ENCODE data around the gene SEMA5A.

SEMA5A gene

DNA sequence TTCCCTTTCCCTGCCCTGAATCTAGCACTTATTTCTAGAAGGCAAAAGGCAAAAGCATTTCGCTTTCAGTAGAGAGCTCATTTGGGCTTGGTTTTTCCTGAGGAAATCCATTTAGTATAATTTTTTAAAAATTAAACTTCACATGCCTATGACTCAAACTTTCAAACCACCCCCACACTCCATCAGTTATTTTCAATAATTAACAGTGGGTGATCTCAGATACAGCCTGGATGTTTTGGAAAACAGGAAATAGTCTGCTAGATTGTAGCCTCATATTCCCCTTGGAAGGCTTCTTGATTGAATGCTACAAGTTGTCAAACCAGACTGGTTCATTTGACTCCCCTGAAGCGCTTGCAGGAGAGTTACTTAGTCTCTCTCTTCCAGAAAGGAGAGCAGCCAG lies 40.6 kb downstream of the SEMA5A start:
- Mint-ChIP-seq H3K4me1 (ENCODE audit: low read depth) (no peaks in the 10 kb centered on the region), H3K36me3 (ENCODE audit: low read depth) (no peaks in the 10 kb centered on the region), H3K9me3 (peaks cover 9% of the 10 kb centered on the region), H3K4me3 (no peak overlapping the region), H3K27me3 (ENCODE audit: low read depth) (no peaks in the 10 kb centered on the region), H3K27ac (no peak overlapping the region)

DNA sequence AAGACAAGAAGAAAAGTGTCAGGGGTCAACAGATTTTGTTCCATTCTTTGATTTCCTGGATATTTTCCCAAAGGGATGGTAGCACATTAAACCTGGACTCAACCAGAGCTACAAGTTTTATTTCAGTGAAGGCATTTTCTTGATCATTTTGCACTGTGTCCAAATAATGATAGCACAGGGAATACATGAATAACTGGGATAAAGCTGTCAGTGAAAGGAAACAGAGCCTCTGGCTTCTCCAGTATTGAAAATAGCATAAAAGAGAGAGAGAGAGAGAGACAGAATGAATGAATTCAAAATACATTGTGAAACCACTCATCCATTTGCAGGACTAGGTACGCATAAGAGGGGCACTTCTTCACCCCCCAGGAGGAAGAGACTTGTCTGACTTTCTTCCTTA lies 43.0 kb downstream of the SEMA5A start:
- Mint-ChIP-seq H3K36me3 (ENCODE audit: low read depth) (no peaks in the 10 kb centered on the region), H3K4me1 (ENCODE audit: low read depth) (no peaks in the 10 kb centered on the region), H3K27me3 (ENCODE audit: low read depth) (no peaks in the 10 kb centered on the region), H3K9me3 (peaks cover 4% of the 10 kb centered on the region), H3K4me3 (no peak overlapping the region), H3K27ac (no peak overlapping the region)

DNA sequence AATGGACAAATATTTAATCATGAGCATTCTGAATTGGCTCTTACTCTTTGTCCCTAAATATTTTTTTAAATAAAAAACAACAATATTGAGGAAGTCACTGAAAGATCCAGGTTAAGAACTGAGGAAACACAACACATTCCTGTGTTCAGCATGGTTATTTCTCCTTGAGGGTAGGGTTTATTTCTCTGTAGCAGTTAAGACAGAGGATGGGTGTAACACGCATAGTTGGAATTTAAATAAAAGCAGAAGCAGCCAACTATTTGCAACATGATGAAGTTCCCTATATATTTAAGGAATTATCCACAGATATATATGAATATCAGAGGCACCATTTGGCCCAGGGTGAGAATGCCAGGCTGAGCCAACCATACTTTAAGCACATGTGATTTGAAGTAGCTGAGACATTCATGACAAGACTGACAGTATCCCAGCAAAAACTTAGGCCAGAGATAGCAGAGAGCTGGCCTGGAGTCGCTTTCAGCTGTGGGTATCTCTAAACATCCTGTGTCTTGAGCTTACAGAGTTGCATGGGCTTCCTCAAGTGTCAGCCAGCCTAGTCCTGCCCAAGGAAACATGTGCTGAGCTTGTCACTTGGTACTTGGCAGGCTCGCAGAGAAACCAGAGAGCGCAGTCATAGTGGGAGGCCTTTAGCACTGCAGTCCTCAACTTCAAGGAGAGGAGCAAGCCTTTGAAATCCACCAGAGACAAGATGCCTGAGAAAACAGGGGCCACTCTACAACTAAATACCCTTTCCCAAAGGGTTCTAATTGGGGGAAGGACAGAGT lies 43.6 kb downstream of the SEMA5A start:
- no peaks in the 10 kb centered on the region for H3K36me3 Mint-ChIP-seq (ENCODE audit: low read depth)
- H3K27me3 Mint-ChIP-seq (ENCODE audit: low read depth) = no peaks in the 10 kb centered on the region
- H3K9me3 Mint-ChIP-seq = peaks cover 4% of the 10 kb centered on the region
- H3K4me3 Mint-ChIP-seq = no peak overlapping the region
- H3K27ac Mint-ChIP-seq = no peak overlapping the region
- no peaks in the 10 kb centered on the region for H3K4me1 Mint-ChIP-seq (ENCODE audit: low read depth)

DNA sequence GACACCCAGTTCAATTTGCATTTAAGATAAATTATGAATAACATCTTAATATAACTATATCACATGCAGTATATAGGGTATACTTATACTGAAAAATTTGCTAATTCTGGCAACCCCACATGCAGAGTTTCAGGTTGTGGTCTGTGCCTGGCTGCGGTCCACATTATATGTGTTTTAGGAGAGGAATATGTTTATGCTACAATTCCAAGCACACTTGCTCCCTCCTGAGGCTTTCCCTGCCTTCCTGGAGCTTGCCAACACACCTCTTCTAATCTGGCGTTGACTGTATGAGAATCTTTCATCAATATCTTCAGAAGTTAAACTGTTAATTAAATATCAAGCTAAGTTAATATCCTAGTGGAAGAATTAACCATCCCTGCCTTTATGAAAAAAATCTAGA lies 45.2 kb downstream of the SEMA5A start:
- no peaks in the 10 kb centered on the region for H3K27me3 Mint-ChIP-seq (ENCODE audit: low read depth)
- no peaks in the 10 kb centered on the region for H3K36me3 Mint-ChIP-seq (ENCODE audit: low read depth)
- H3K9me3 Mint-ChIP-seq = peaks cover 4% of the 10 kb centered on the region
- H3K4me1 Mint-ChIP-seq (ENCODE audit: low read depth) = no peaks in the 10 kb centered on the region
- H3K27ac Mint-ChIP-seq = no peak overlapping the region
- no peak overlapping the region for H3K4me3 Mint-ChIP-seq

DNA sequence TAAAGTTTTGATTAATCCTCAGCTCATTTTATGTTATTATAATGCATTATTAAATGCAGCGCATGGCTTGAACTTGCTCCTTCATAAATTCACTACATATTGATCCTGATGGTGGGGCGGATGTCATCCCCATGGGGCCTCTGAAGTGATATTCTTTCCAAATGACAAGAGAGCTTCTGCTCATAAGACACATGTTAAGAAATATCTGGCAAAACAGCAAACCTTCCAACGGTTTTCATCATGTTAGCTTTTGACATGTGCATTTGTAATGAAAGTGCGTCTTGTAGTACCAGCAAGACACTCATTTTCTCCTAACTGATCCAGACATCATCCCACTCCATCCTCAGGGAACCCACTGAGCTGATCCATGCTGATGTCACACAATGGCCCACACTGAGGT lies 45.7 kb downstream of the SEMA5A start:
- Mint-ChIP-seq H3K4me1 (ENCODE audit: low read depth) (no peaks in the 10 kb centered on the region), H3K9me3 (peaks cover 4% of the 10 kb centered on the region), H3K36me3 (ENCODE audit: low read depth) (no peaks in the 10 kb centered on the region), H3K27me3 (ENCODE audit: low read depth) (no peaks in the 10 kb centered on the region), H3K27ac (no peak overlapping the region), H3K4me3 (no peak overlapping the region)

DNA sequence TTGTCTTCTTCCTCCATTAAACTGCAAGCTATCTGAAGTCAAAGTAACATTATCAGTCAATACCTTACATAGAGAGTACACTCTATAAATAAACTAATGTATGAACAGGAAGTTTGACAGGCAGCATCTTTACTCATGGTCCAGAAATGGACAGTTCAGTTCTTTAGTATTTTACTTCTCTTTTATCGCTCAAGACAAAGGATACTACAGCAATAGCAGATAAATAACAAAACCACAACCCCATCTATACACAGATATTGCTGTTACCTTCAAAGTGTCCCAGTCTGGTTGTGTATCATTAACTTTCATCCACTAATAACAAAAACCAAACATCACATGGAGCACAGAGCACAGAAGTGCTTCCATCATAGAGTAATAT lies 46.4 kb downstream of the SEMA5A start:
- no peaks in the 10 kb centered on the region for H3K27me3 Mint-ChIP-seq (ENCODE audit: low read depth)
- no peak overlapping the region for H3K27ac Mint-ChIP-seq
- peaks cover 4% of the 10 kb centered on the region for H3K9me3 Mint-ChIP-seq
- H3K4me3 Mint-ChIP-seq = no peak overlapping the region
- H3K36me3 Mint-ChIP-seq (ENCODE audit: low read depth) = no peaks in the 10 kb centered on the region
- no peaks in the 10 kb centered on the region for H3K4me1 Mint-ChIP-seq (ENCODE audit: low read depth)

DNA sequence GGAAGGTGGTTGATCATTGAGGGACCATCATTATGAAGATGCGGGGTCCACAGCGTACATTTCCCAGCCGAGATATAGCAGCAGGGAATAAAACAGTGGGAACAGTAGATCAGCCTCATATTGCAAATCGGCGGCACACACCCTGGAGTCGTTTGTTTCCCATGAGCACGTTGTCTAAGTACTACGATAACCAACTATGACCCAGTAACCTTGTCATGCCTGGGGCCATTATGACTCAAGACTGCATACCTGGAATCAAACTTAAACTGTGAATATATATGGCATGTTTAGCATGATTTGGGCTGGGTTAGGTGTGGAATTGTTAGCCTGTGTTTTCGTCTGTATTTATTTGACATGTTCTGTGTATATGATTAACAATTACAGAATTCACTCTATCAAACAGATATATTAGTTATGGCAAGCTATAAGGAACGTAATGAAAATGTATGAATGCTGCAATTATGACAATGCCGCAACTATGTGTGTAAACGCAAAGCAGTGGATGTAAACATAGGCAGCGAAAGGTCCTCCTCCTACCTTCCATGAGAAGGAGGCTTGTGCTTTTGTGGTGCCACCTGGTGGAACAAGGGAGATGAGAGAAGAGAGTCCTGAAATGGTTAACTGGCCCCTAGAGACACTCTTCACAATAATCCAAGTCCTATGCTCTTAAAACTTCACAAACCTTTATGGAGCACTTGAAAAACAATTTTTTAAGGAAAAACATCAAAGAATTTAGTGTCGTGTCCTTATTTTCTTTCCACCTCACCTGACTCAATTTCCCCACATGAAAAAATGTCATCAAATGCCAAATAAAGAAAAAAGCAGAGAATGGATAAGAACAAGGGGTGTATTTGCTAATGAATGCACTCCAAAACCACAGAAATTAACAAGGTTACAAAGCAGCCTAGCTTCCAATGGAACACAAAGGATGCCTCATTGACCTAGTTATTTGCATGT lies 47.1 kb downstream of the SEMA5A start:
- Mint-ChIP-seq H3K27me3 (ENCODE audit: low read depth) (no peaks in the 10 kb centered on the region), H3K4me3 (no peak overlapping the region), H3K27ac (no peak overlapping the region), H3K36me3 (ENCODE audit: low read depth) (no peaks in the 10 kb centered on the region), H3K9me3 (peaks cover 4% of the 10 kb centered on the region), H3K4me1 (ENCODE audit: low read depth) (no peaks in the 10 kb centered on the region)

DNA sequence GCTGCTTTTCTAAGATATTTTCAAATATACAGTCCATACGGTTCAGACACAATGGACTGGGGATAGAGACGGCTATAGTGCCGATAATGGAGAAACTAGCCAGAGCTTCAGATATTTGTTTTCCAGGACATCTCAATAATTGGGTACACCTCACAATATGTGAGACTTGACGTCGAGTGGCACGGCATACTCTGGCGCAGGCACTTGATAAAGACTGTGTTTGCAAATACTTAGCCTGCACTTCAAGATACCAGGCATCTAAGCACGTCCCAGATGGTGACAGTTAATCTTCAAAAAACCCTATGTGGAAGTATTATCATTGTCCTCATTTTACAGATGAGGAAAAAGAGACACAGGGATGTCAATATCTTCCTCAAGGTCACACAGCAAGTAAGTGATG lies 48.5 kb downstream of the SEMA5A start:
- H3K27me3 Mint-ChIP-seq (ENCODE audit: low read depth) = no peaks in the 10 kb centered on the region
- H3K4me3 Mint-ChIP-seq = no peak overlapping the region
- no peaks in the 10 kb centered on the region for H3K36me3 Mint-ChIP-seq (ENCODE audit: low read depth)
- no peak overlapping the region for H3K27ac Mint-ChIP-seq
- H3K9me3 Mint-ChIP-seq = no peaks in the 10 kb centered on the region
- H3K4me1 Mint-ChIP-seq (ENCODE audit: low read depth) = no peaks in the 10 kb centered on the region

DNA sequence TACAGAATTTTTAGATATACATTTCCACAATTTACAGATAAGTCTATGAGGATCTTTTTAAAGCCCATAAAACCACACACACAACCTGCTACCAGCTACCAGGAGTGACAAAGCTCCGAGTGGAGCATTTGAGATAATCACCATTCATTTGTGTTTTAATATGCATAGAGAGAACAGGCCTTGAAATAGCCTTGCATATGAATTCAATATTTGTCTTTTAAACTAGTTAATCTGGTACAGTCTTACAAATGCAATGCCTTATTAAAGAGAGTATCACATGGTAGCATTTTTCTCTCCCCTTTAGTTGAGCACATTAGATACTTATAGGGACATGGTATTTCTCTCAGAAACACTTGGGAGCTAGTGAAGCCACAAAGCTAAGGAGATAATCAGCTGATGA lies 49.1 kb downstream of the SEMA5A start:
- H3K27me3 Mint-ChIP-seq (ENCODE audit: low read depth) = no peaks in the 10 kb centered on the region
- no peak overlapping the region for H3K4me3 Mint-ChIP-seq
- no peaks in the 10 kb centered on the region for H3K9me3 Mint-ChIP-seq
- no peak overlapping the region for H3K27ac Mint-ChIP-seq
- H3K4me1 Mint-ChIP-seq (ENCODE audit: low read depth) = no peaks in the 10 kb centered on the region
- H3K36me3 Mint-ChIP-seq (ENCODE audit: low read depth) = no peaks in the 10 kb centered on the region

DNA sequence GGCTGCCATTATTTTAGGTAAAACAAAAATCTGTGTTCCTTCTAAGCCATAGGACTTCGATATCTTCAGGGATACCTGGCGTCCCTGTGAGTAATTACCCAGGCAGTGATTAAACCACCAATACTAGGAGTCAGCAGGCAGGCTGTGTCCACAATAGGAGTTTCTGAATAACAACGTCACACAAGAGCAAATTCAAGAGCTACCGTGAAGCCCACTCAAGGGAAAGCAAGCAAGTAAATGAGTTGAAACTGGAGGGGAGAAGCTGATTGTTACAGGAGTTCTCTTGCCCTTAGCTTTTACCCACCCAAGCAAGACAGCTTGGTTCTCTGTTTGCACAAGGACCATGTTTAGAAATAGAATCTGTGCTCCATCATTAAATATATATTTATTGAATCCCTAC lies 50.8 kb downstream of the SEMA5A start:
- Mint-ChIP-seq H3K4me1 (ENCODE audit: low read depth) (no peaks in the 10 kb centered on the region), H3K27me3 (ENCODE audit: low read depth) (no peaks in the 10 kb centered on the region), H3K4me3 (no peak overlapping the region), H3K36me3 (ENCODE audit: low read depth) (no peaks in the 10 kb centered on the region), H3K27ac (no peak overlapping the region), H3K9me3 (no peaks in the 10 kb centered on the region)

DNA sequence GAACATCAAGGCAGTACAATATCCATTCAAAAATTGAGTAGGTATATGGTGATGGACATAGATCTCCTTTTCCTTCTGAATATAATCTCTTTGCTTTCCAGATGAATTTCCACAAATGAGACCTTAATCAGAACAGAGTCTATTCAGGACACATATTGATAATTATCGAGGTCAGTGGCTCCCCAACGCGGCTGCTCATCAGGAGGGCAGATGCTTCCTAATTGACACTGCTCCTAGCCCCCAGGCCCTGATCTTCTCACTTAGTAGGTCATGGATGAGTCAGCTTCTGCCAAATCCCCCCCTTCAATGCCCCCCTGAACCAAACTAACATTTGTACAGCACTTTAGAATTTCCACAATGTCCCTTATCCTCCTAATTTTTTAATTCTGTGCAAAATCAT lies 51.6 kb downstream of the SEMA5A start:
- Mint-ChIP-seq H3K27ac (no peak overlapping the region), H3K27me3 (ENCODE audit: low read depth) (no peaks in the 10 kb centered on the region), H3K9me3 (no peaks in the 10 kb centered on the region), H3K4me1 (ENCODE audit: low read depth) (no peaks in the 10 kb centered on the region), H3K36me3 (ENCODE audit: low read depth) (no peaks in the 10 kb centered on the region), H3K4me3 (no peak overlapping the region)

DNA sequence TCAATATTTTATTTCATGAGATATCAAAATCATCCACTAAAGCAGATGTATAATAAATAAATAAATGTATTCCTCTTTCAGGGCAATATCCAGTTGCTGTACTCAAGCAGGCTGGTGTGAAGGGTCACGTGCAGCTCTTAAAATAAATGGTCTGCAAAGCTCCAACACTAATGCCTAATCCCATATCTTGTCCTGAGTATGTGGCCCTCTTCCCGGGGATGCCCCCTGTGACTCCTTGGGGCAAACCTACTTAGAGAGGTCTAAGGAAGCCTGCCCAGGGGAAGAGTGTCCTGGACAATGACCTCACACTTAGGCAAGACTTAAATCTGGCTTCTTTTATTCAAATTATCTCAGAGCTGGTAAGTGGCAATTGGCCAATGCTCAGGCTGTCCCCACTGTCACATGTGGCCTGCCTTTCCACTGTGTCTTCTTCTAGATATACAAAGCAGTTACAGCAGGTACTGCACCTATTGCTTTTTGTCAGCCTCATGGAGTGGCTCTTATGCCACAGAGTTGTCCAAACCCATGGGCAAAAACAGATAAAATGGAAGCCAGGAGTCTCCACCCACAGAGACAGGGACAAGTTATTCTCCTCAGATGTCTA lies 55.3 kb downstream of the SEMA5A start:
- no peaks in the 10 kb centered on the region for H3K4me1 Mint-ChIP-seq (ENCODE audit: low read depth)
- H3K4me3 Mint-ChIP-seq = no peak overlapping the region
- H3K27ac Mint-ChIP-seq = no peak overlapping the region
- no peaks in the 10 kb centered on the region for H3K27me3 Mint-ChIP-seq (ENCODE audit: low read depth)
- no peaks in the 10 kb centered on the region for H3K36me3 Mint-ChIP-seq (ENCODE audit: low read depth)
- H3K9me3 Mint-ChIP-seq = peaks cover 4% of the 10 kb centered on the region

DNA sequence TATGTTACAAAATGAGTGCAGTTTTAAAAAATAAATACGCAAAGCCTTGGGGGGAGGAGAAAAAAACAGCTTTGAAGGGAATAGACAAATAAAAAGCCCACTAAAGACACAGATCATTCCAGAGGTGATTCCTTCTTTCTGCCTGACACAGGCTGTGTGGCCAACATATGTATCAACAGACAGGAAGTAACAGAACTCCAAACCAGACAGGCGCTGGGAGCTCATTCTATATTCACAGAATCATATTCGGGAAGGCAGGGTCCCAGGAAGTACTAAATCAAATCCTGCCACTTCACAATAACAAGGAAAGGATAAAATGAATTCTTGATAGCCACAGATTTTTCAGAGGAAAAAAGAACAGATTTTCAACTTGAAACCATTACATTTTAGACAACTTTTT lies 62.1 kb downstream of the SEMA5A start:
- Mint-ChIP-seq H3K36me3 (ENCODE audit: low read depth) (no peaks in the 10 kb centered on the region), H3K4me3 (no peak overlapping the region), H3K9me3 (peaks cover 10% of the 10 kb centered on the region), H3K27me3 (ENCODE audit: low read depth) (no peaks in the 10 kb centered on the region), H3K27ac (no peak overlapping the region), H3K4me1 (ENCODE audit: low read depth) (no peaks in the 10 kb centered on the region)

DNA sequence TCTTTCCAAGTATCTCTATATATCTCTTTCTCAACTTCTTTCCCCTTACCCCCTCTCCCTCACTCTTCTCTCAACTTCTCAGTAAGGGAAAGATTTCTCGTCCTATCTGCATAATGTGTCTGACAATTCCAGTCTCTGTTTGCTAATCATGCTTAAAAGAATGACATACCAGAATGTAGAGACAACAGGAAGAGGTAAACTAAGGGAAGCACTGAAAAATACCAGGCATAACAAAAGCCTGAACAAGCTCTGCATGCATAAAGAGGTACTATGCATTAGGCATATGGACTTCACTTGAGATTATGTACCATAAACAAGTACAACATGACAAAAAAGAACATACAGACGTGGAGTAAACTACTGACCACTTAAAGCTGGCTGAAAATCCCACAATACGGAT lies 62.6 kb downstream of the SEMA5A start:
- H3K27me3 Mint-ChIP-seq (ENCODE audit: low read depth) = no peaks in the 10 kb centered on the region

DNA sequence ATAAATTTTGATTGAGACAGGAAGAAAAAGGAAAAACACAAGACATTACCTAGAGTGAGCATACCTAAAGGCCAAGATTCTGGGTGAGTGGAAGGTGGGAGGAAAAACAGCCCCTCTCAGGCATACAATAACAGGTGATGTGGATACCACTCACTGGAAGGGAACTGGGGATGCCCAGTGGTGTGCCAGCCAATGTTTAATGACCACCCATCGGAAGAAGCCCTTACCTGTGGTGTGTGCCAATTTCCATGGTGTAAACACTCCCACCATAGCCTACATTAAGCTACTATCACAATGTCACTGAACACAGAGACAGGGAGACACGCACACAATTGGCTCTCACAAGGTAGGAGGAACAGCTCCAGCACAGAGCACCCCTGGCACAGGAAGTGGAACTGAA lies 63.5 kb downstream of the SEMA5A start:
- Mint-ChIP-seq H3K27me3 (ENCODE audit: low read depth) (no peaks in the 10 kb centered on the region), H3K9me3 (peaks cover 19% of the 10 kb centered on the region), H3K36me3 (ENCODE audit: low read depth) (no peaks in the 10 kb centered on the region), H3K4me1 (ENCODE audit: low read depth) (no peaks in the 10 kb centered on the region), H3K4me3 (no peak overlapping the region), H3K27ac (no peak overlapping the region)

More for the DNA sequence above, 62.6 kb downstream of the SEMA5A start:
- no peaks in the 10 kb centered on the region for H3K4me1 Mint-ChIP-seq (ENCODE audit: low read depth)
- H3K4me3 Mint-ChIP-seq = no peak overlapping the region
- H3K36me3 Mint-ChIP-seq (ENCODE audit: low read depth) = no peaks in the 10 kb centered on the region
- peaks cover 14% of the 10 kb centered on the region for H3K9me3 Mint-ChIP-seq
- H3K27ac Mint-ChIP-seq = no peak overlapping the region
